Lung (tissue), 12 donors: ENCODE data around the gene SLC2A4. TPM values are rescaled to one million over a fixed set of nuclear protein-coding genes. Genes with fewer than 3 reads are reported as not detected.

Experiments
- ATAC-seq: fragments of 200-7000 bp; cut with Tn5 transposase; one replicate; pipeline ENCODE4 v1.9.1; 2020; ENCODE audit warnings: moderate number of reproducible peaks; ENCODE audit not compliant: insufficient read depth, low FRiP score
- DNase-seq, 3 donors: peaks; one replicate each; pipeline ENCODE4 v3.0.0-alpha.2; 2013 to 2017
- H3K27ac ChIP-seq, 2 donors: one replicate each; pipeline ENCODE4 v1.5.1; 2013; ENCODE audit warnings: mild to moderate bottlenecking in 2 of 2, moderate library complexity in 2 of 2, control low read depth in 1 of 2, inconsistent platforms in 1 of 2, low read depth in 1 of 2, low read length in 1 of 2
- H3K27me3 ChIP-seq, 3 donors: one replicate each; pipeline ENCODE4 v1.5.1; 2013; ENCODE audit warnings: low read length in 2 of 3; ENCODE audit not compliant: control insufficient read depth in 3 of 3, insufficient read depth in 3 of 3
- H3K36me3 ChIP-seq, 4 donors: one replicate each; pipeline ENCODE4 v1.5.1; 2013; ENCODE audit warnings: low read length in 4 of 4, mild to moderate bottlenecking in 1 of 4, moderate library complexity in 1 of 4; ENCODE audit not compliant: control insufficient read depth in 4 of 4, insufficient read depth in 4 of 4
- H3K4me1 ChIP-seq, 5 donors: one replicate each; pipeline ENCODE4 v1.5.1; 2013; ENCODE audit warnings: low read length in 5 of 5, mild to moderate bottlenecking in 2 of 5, moderate library complexity in 1 of 5; ENCODE audit not compliant: control insufficient read depth in 5 of 5, insufficient read depth in 5 of 5
- H3K4me3 ChIP-seq: one replicate; pipeline ENCODE4 v1.5.1; 2013; ENCODE audit warnings: mild to moderate bottlenecking, control low read depth, moderate library complexity
- H3K9ac ChIP-seq, 2 donors: one replicate each; pipeline ENCODE4 v1.5.1; 2013; ENCODE audit warnings: low read length in 2 of 2, control low read depth in 1 of 2; ENCODE audit not compliant: insufficient read depth in 1 of 2
- H3K9me3 ChIP-seq, 4 donors: one replicate each; pipeline ENCODE4 v1.5.1; 2013; ENCODE audit warnings: low read length in 3 of 4, mild to moderate bottlenecking in 1 of 4, moderate library complexity in 1 of 4; ENCODE audit not compliant: control insufficient read depth in 4 of 4, insufficient read depth in 3 of 4
- CTCF ChIP-seq: IDR thresholded peaks from 2 replicates; pipeline ENCODE4 v1.5.1; 2012; ENCODE audit warnings: mild to moderate bottlenecking; ENCODE audit errors: control extremely low read depth, extremely low read depth
- WGBS, 2 donors: extraction: QIAGEN DNeasy Blood & Tissue Kit; methylation state at CpG; one replicate each; pipeline ENCODE4 v1.1.7; 2013; 5-methylcytosine and 5-hydroxymethylcytosine counted together
- polyA plus RNA-seq, 2 donors: library from polyadenylated mRNA; stranded (reverse); fragments of 200-250 nt; gene quantifications; one replicate each; pipeline ENCODE4 v1.2.1, GENCODE V29; 2013
- total RNA-seq, 2 donors: library from RNA; depleted of rRNA in 1 of 2; stranded (reverse); fragments of >200 nt in 1 of 2; gene quantifications; one replicate each; pipeline ENCODE4 v1.2.1, GENCODE V29; 2014 to 2021
- donor health status: control.
- donor health status: control.
- donor health status: Bipolar disorder and iron deficiency.
- donor health status: healthy.
- donor health status: DM: yes; HTN: yes; CAD: no.

Gene SLC2A4
- total and polyA plus RNA-seq, 4 donors: 1.1 to 2.0 (median 1.2) TPM

GRCh38 chr17:7306911-7307685 is 25.6 kb downstream of the SLC2A4 start, which contains the start of gene EIF5A:
Gene EIF5A (plus strand): TSS chr17:7307628. CDS start chr17:7309636, 2,008 bp downstream.
- peaks cover 17 to 22% (median 19%) of the 10 kb centered on the region in 4 donors for H3K36me3 ChIP-seq
- ATAC-seq (peak; percentile 82), DNase-seq (peak; percentile 100)
- TF ChIP-seq CTCF: no peak
- 0% methylated on average over 52 to 64 of the region's 64 CpGs for WGBS, 2 donors
- peak within 1 kb of the TSS; percentile 51 to 75 for H3K9ac ChIP-seq
- peaks cover 0 to 2% (median 0%) of the 10 kb centered on the region in 4 donors for H3K9me3 ChIP-seq
- H3K27me3 ChIP-seq: no peaks in the 10 kb centered on the region
- H3K4me3 ChIP-seq: peak within 1 kb of the TSS; percentile 89
- peak within 1 kb of the TSS; percentile 95 to 99 for H3K27ac ChIP-seq
- H3K4me1 ChIP-seq: peaks cover 0 to 17% (median 8%) of the 10 kb centered on the region in 5 donors

GRCh38 chr17:7307686-7308624 is 26.4 kb downstream of the SLC2A4 start:
- H3K4me3 ChIP-seq: peak overlapping the region; percentile 89
- H3K36me3 ChIP-seq: peaks cover 17 to 27% (median 25%) of the 10 kb centered on the region in 4 donors
- 0 to 1% methylated on average over 53 to 104 of the region's 104 CpGs for WGBS, 2 donors
- H3K9me3 ChIP-seq: peaks cover 0 to 2% (median 0%) of the 10 kb centered on the region in 4 donors
- peak overlapping the region; percentile 84 to 99 for H3K27ac ChIP-seq
- peak overlapping the region; percentile 51 to 73 for H3K9ac ChIP-seq
- peak in 2 of 3 donors; percentile 29 to 42 for DNase-seq
- ATAC-seq: peak; percentile 49
- no peak for TF ChIP-seq CTCF
- H3K27me3 ChIP-seq: no peaks in the 10 kb centered on the region
- peaks cover 0 to 17% (median 8%) of the 10 kb centered on the region in 5 donors for H3K4me1 ChIP-seq

GRCh38 chr17:7308625-7309433 is 27.3 kb downstream of the SLC2A4 start:
- Histone ChIP-seq H3K27ac (peak overlapping the region; percentile 84 to 99), H3K9ac (peak overlapping the region; percentile 51 to 73), H3K36me3 (peaks cover 17 to 36% (median 32%) of the 10 kb centered on the region in 4 donors), H3K4me1 (peaks cover 0 to 17% (median 11%) of the 10 kb centered on the region in 5 donors), H3K27me3 (no peaks in the 10 kb centered on the region), H3K9me3 (peaks cover 0 to 2% (median 0%) of the 10 kb centered on the region in 4 donors), H3K4me3 (peak overlapping the region; percentile 89)
- ATAC-seq: peak; percentile 34
- DNase-seq: peak; percentile 69 to 72 (median 70)
- WGBS, 2 donors: 0% methylated on average over 14 of the region's 14 CpGs
- TF ChIP-seq CTCF: no peak
